ENCODE results near the gene MYOC.

MYOC gene

DNA sequence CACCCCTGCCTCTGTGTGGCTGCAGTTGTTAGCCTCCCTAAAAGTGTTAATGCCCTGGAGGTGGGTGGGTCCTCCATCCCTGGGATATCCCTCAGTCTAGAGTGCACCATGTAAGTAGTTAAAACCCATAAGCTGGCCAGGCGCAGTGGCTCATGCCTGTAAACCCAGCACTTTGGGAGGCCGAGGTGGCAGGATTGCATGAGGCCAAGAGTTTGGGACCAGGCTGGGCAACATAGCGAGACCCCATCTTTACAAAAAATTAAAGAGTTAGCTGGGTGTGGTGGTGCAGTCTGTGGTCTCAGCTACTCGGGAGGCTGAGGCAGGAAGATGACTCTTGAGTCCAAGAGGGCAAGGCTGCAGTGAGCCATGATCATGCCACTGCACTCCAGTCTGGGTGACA, 10.3 kb downstream of the MYOC start:
- no peak overlapping the region for H3K4me3 ChIP-seq (ENCODE audit: low read depth in 1 of 2, low read length in 2 of 2)
- H3K79me2 ChIP-seq (ENCODE audit: insufficient read depth, low read length): no peaks in the 10 kb centered on the region
- DNase-seq: no peak
- H2AFZ ChIP-seq (ENCODE audit: low read depth, low read length): no peak overlapping the region
- H3K27me3 ChIP-seq (ENCODE audit: insufficient read depth, low read length, poor library complexity): peaks cover 3% of the 10 kb centered on the region
- TF ChIP-seq, protein P1, sequence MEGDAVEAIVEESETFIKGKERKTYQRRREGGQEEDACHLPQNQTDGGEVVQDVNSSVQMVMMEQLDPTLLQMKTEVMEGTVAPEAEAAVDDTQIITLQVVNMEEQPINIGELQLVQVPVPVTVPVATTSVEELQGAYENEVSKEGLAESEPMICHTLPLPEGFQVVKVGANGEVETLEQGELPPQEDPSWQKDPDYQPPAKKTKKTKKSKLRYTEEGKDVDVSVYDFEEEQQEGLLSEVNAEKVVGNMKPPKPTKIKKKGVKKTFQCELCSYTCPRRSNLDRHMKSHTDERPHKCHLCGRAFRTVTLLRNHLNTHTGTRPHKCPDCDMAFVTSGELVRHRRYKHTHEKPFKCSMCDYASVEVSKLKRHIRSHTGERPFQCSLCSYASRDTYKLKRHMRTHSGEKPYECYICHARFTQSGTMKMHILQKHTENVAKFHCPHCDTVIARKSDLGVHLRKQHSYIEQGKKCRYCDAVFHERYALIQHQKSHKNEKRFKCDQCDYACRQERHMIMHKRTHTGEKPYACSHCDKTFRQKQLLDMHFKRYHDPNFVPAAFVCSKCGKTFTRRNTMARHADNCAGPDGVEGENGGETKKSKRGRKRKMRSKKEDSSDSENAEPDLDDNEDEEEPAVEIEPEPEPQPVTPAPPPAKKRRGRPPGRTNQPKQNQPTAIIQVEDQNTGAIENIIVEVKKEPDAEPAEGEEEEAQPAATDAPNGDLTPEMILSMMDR (IDR thresholded peaks at IDR 0.05; ENCODE audit: borderline replicate concordance, extremely low read depth, low read length, poor library complexity, severe bottlenecking): no peak
- no peaks in the 10 kb centered on the region for H3K36me3 ChIP-seq (ENCODE audit: insufficient read depth, low read length)
- no peak overlapping the region for H3K9ac ChIP-seq (ENCODE audit: low read depth, low read length)
- H3K4me2 ChIP-seq (ENCODE audit: insufficient read depth, low read length): no peak overlapping the region
- H3K9me3 ChIP-seq (ENCODE audit: insufficient read depth, low read length, severe bottlenecking): no peaks in the 10 kb centered on the region
- no peak for ATAC-seq (ENCODE audit: insufficient read depth, low read depth)
- H3K4me1 ChIP-seq (ENCODE audit: insufficient read depth, low read length): peaks cover 8% of the 10 kb centered on the region
- H4K20me1 ChIP-seq (ENCODE audit: insufficient read depth, low read length): no peaks in the 10 kb centered on the region
- no peak overlapping the region for H3K27ac ChIP-seq (ENCODE audit: low read length)

DNA sequence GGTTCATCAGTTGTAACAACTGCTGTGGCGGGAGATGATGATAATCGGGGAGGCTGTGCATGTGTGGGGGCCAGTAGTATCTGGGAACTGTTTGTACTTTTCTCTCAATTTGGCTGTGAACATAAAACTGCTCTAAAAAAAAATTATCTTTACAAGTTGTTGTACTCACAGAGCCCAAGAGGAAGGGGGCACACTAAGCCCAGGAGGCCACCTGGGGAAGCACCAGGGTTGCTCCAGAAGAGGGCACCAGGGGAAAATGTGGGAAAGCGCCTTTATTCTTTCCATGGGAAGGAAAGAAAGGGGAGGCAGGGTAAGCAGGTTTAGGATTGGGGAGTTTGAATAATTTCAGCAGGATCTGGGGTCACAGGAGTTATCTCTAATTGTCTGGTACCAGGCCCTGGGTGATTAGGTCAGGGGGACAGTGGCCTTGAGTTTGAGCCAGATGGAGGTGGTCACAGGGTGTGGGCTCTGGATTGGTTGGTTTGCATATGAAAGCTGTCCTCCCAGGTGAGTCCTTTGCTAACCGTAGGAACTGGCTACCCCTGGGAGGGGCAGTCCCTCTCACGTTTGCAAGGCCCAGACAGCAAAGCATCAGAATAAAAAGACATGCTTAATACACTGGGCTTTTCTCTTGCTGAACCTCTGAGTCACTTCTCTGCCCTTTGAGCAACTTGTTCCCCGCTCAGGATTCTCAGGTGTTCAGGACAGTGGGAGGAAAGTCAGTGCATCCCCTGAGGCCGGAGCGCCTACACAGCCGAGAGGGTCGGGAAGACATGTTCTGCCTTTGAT, 11.2 kb downstream of the MYOC start:
- DNase-seq (no peak), ATAC-seq (ENCODE audit: insufficient read depth, low read depth) (no peak)
- peaks cover 3% of the 10 kb centered on the region for H3K27me3 ChIP-seq (ENCODE audit: insufficient read depth, low read length, poor library complexity)
- H3K9ac ChIP-seq (ENCODE audit: low read depth, low read length): no peak overlapping the region
- H3K4me3 ChIP-seq (ENCODE audit: low read depth in 1 of 2, low read length in 2 of 2): no peak overlapping the region
- TF ChIP-seq, protein P1 (IDR thresholded peaks at IDR 0.05; ENCODE audit: borderline replicate concordance, extremely low read depth, low read length, poor library complexity, severe bottlenecking): peak; percentile 4
- TF ChIP-seq EZH2 (IDR thresholded peaks at IDR 0.05; ENCODE audit: borderline replicate concordance, low read depth, low read length, severe bottlenecking): no peak
- no peaks in the 10 kb centered on the region for H3K9me3 ChIP-seq (ENCODE audit: insufficient read depth, low read length, severe bottlenecking)
- no peaks in the 10 kb centered on the region for H4K20me1 ChIP-seq (ENCODE audit: insufficient read depth, low read length)
- peaks cover 8% of the 10 kb centered on the region for H3K4me1 ChIP-seq (ENCODE audit: insufficient read depth, low read length)
- H3K4me2 ChIP-seq (ENCODE audit: insufficient read depth, low read length): no peak overlapping the region
- no peaks in the 10 kb centered on the region for H3K36me3 ChIP-seq (ENCODE audit: insufficient read depth, low read length)
- H3K79me2 ChIP-seq (ENCODE audit: insufficient read depth, low read length): no peaks in the 10 kb centered on the region
- H3K27ac ChIP-seq (ENCODE audit: low read length): no peak overlapping the region
- H2AFZ ChIP-seq (ENCODE audit: low read depth, low read length): no peak overlapping the region

DNA sequence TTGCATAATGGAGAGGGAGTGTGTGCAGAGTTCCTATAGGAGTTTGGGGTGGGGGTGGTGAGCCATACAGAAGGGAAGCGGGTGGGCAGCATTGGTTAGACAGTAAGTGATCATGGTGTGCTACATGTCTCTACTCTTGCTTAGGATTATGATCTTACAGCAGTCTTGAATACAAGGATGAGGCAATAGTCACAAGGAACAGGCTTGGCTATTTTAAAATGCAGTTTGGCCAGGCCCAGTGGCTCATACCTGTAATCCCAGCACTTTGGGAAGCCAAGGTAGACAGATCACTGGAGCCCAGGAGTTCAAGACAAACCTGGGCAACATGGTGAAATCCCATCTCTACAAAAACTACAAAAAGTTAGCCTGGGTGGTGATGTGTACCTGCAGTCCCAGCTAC, 12.3 kb downstream of the MYOC start:
- H2AFZ ChIP-seq (ENCODE audit: low read depth, low read length): no peak overlapping the region
- H3K36me3 ChIP-seq (ENCODE audit: insufficient read depth, low read length): no peaks in the 10 kb centered on the region
- no peak overlapping the region for H3K27ac ChIP-seq (ENCODE audit: low read length)
- H3K27me3 ChIP-seq (ENCODE audit: insufficient read depth, low read length, poor library complexity): peaks cover 3% of the 10 kb centered on the region
- H3K4me2 ChIP-seq (ENCODE audit: insufficient read depth, low read length): no peak overlapping the region
- no peaks in the 10 kb centered on the region for H4K20me1 ChIP-seq (ENCODE audit: insufficient read depth, low read length)
- no peak for TF ChIP-seq EZH2 (IDR thresholded peaks at IDR 0.05; ENCODE audit: borderline replicate concordance, low read depth, low read length, severe bottlenecking)
- TF ChIP-seq, protein P1 (IDR thresholded peaks at IDR 0.05; ENCODE audit: borderline replicate concordance, extremely low read depth, low read length, poor library complexity, severe bottlenecking): no peak
- no peaks in the 10 kb centered on the region for H3K9me3 ChIP-seq (ENCODE audit: insufficient read depth, low read length, severe bottlenecking)
- H3K4me3 ChIP-seq (ENCODE audit: low read depth in 1 of 2, low read length in 2 of 2): no peak overlapping the region
- no peak for ATAC-seq (ENCODE audit: insufficient read depth, low read depth)
- H3K9ac ChIP-seq (ENCODE audit: low read depth, low read length): no peak overlapping the region
- DNase-seq: no peak
- peaks cover 8% of the 10 kb centered on the region for H3K4me1 ChIP-seq (ENCODE audit: insufficient read depth, low read length)
- H3K79me2 ChIP-seq (ENCODE audit: insufficient read depth, low read length): no peaks in the 10 kb centered on the region

All from DND-41 (cell line).